Measurements from ENCODE around the gene DUSP3. TPM values are rescaled to one million over a fixed set of nuclear protein-coding genes. Genes with fewer than 3 reads are reported as not detected.
A peak's percentile ranks its signal among the peaks of the same experiment; 100 is the strongest.
"Not testable (repeated sequence)": the region's sequence is repeated elsewhere in the genome, so short reads cannot be mapped to it uniquely, and the experiment has no call there.

The DUSP3 gene
- total RNA-seq, 1 experiment from 2014 or later = 35.5 TPM

DNA sequence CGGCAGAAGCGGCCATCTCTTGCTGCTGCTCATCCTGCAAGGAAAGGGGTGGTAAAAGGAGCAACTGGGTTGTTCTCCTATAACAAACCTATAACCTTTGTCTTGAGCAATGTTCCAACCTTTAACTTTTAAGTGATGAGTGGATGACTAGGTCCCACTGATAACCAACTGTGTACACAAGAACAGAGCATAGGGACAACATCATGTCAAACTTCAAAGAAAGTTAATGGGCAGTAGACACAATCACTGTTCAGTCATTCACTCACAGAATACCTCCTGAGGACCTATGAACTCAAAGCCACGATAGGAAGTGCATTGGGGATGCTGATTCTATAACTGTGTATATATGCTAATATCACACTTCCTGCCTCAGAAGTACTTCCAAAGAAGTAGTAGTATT lies 23.1 kb upstream of the DUSP3 start:
- no peak for DNase-seq (ENCODE audit: low read depth)

DNA sequence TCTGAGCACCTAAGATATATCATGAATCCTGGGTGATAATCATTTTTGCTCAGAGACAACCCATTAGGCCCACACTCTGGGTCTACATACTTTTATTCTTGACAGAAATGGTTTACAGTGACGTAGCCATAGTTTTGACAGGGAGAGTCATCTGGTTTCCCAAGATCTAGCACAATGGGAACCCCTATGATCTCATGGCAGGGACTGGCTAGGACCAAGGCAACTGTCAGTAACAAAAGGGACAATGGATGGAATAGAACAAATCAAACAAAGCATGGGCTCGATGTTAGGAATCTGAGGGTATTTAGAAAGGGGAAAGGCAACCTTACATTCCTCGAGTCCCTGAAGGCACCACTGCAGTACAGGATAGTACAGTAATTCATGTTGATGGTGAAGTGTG lies 22.0 kb upstream of the DUSP3 start:
- DNase-seq (ENCODE audit: low read depth) = no peak

DNA sequence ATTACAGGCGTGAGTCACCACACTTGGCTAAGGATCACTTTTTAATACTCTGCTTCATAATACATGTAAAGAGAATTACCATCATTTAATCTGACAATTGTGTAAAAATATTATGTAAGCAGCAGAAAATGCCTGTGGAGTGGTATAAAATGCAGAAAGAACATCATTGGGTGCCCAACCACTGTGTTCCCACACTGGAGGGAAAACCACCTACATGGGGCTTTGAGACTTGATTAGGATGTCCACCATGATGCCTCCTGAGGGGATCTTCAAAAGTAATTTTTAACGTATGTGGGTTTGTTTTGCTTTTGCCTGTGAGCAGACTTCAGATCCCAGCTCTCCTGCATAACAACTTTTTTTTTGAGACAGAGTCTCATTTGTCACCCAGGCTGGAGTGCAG lies 20.3 kb upstream of the DUSP3 start:
- DNase-seq (ENCODE audit: low read depth) = no peak

DNA sequence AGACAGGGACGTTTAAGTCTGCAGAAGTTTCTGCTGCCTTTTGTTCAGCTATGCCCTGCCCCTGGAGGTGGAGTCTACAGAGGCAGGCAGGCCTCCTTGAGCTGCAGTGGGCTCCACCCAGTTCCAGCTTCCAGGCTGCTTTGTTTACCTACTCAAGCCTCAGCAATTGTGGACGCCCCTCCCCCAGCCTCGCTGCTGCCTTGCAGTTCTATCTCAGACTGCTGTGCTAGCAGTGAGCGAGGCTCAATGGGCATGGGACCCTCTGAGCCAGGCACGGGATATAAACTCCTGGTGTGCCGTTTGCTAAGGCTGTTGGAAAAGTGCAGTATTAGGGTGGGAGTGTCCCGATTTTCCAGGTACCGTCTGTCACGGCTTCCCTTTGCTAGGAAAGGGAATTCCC lies 19.2 kb upstream of the DUSP3 start:
- not testable (repeated sequence) for DNase-seq (ENCODE audit: low read depth)

DNA sequence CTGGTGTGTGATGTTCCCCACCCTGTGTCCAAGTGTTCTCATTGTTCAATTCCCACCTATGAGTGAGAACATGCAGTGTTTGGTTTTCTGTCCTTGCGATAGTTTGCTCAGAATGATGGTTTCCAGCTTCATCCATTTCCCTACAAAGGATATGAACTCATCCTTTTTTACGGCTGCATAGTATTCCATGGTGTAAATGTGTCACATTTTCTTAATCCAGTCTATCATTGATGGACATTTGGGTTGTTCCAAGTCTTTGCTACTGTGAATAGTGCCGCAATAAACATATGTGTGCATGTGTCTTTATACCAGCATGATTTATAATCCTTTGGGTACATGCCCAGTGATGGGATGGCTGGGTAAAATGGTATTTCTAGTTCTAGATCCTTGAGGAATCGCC lies 13.9 kb upstream of the DUSP3 start:
- DNase-seq (ENCODE audit: low read depth) = not testable (repeated sequence)

DNA sequence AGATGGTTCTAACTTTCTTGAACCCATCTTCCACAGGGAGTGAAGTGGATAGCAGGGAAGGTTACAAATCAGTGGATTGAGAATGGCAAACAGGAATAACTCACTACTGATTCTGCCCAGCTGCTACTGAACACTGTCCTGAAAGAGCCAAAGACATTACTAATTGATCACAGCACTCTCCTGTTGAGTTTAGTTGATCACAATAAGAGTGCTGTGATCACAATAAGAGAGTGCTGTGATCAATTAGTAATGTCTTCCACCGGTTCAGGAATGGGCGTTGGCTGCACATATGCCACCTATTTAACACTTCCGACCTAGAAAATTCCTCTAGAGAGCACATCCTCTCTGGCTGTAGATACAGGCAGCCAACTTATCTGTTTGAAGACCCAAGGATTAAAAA lies 12.8 kb upstream of the DUSP3 start:
- peak; percentile 84 for DNase-seq (ENCODE audit: low read depth)

DNA sequence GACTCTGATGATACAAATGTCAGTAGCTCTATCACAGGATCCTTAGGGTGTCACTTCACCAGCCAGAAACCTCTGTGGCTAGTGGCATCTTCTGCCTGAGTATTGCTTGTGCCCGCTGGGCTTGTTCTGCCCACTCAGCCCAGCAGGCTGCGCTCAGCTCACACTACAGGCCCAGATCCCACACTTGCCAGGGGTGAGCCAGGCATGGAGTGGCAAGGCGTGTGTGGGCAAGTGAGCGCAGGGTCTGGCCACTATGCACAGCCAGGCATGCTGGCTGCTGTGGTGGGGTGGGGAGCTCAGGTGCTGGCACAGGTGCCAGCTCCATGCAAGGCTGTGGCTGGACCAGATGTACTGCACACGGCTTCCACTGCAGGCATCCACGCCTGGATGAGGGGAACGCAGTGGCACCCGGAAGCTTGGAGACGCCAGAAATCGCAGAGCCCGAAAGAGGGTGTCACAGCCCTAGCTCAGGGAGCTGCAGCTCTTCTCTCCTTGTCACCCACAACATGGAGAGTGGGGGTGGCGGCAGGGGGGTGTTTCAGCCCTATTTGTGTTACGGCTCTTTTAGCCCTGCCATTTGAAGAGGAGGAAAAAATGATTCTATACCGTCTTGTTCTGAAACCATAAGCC lies 11.6 kb upstream of the DUSP3 start:
- DNase-seq (ENCODE audit: low read depth) = no peak

DNA sequence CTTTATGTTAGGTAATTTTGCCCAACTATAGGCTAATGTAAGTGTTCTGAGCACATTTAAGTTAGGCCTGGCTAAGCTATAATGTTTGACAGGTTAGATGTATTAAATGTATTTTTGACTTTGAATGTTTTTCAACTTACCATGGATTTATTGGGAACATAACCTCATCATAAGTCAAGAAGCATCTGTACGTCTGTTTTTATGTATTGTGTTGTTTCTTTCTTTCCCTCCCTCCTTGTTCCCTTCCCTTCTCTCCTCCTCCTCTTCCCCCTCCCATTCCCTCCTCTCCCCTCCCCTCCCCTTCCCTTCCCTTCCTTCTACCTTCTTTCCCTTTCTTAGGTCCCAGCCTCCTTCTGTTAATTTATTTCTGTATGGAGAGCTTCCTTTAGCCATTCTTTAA lies 10.7 kb upstream of the DUSP3 start:
- DNase-seq (ENCODE audit: low read depth) = no peak

DNA sequence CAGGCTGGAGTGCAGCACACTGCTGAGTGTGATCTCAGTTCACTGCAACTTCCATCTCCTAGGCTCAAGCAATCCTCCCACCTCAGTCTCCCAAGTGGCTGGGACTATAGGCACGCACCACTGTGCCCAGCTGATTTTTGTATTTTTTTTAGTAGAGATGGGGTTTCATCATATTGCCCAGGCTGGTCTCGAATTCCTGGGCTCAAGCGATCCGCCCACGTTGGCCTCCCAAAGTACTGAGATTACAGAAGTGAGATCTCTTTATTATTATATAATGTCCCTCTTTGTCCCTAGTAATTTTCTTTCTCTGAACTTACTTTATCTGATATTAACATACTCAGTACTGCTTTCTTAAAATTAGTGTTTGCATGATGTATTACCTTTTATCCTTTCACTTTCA lies 9.8 kb upstream of the DUSP3 start:
- DNase-seq (ENCODE audit: low read depth) = no peak

DNA sequence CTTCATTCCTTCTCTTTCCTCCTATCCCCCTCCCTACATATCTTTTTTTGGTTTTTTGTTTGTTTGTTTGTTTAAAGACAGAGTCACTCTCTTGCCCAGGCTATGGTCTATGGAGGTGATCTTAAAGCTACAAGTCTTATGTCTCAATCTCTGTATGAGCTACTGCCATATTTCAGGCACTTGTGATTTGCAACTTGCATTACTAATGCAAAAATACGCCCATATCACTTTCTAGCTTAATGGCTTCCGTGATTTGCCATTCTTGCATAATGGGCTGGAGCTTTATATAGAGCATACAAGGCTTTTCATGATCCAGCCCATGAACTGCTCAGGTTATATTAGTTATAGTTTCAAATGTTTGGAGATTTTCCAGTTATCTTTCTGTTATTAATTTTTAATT lies 9.0 kb upstream of the DUSP3 start:
- no peak for DNase-seq (ENCODE audit: low read depth)

DNA sequence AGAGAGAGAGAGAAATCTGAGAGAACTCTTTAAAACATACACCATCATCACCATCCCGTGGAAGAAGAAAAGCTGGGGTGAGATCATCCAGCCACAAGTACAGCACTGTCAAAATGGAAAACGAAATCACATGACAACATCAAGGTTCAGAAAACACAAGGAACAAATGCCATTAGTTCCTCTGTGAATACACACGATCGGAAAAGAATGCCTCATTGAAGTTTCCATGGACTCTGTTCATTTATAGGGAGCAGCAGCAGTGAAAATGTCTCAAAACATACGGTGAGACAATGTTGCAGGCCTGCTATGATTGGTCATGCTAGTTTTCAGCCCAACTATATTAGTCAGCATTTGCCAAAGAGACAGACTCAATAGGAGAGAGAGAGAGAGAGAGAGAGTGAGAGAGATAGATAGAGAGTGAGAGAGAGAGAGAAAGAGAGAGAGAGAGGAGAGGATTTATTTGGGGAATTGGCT lies 5.9 kb upstream of the DUSP3 start:
- peak; percentile 64 for DNase-seq (ENCODE audit: low read depth)

DNA sequence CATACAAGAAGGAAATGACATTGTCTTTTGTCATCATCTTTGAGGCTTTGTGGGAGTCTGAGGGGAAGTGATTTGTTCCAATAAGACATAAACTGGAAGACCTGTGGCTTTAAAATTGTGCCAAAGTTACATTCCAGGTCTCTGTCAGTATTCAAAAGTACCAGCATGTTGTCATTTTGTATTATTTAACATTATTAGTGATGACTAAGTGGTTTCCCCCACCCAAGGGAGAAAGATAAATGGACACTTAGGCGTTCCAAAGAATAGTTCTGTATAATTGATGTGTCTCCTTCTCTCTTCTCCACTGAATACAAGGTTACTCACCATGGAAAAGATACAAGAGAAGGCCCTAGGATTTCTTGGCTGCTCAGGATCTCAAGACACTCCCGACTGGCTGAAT lies 5.3 kb upstream of the DUSP3 start:
- DNase-seq (ENCODE audit: low read depth) = peak; percentile 86

DNA sequence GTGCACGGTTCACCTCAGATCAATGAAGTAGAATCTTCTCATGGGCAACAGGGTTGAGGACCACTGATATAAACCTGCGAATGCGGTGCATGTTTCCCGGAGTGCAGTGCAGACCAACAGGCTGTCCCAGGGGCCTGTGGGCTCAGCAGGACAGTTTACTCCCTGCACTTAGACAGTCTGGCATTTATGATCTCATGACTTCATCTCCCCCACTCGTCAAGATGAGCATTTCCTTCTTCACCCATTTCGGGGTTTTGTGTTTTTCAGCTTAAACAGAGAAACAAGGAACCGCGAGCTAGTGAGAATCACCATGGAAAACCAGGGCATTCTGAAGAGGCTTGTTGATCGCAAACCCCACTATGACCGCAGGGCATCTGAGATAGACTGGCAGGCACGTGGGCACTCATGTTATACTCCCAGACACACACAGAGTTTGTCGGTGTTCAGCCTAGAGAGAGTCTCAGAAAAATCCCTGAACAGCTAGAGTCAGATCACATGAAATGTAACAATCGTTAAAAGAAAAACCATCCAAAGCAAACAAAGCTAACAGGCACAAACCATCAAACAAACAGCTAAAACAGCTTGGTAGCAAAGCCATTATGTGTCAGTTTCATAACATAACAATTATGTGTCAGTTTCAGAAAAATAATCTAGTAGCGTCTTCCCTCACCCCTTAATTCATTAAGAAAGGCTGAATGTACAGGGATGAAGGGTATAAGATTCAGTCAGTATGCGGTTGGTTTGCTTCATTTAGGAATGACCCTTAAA lies 4.3 kb upstream of the DUSP3 start:
- no peak for DNase-seq (ENCODE audit: low read depth)

DNA sequence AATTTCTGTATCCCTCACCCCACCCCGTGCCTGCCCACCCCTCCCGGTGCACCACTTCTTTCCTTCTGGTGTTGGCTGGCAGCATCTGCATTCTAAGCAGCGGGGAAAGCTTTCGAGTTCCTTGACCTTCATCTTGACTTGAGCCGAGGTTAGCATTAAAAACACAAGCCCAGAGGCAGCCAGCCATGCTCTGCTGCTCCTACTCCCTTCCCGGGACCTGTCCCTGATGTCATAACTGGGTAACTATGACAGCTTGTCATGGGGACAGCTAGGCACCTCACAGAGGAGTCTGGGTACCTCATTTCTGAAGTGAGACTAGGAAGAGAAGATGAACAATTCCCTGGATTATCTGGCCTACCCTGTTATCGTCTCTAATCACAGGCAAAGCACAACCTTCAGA lies 1.4 kb upstream of the DUSP3 start, which contains the start of gene CFAP97D1:
Gene CFAP97D1 (plus strand): TSS at position 301 of the 400 bp plus-strand sequence. CDS start 28 bp downstream, at position 329.
- DNase-seq (ENCODE audit: low read depth) = no peak

DNA sequence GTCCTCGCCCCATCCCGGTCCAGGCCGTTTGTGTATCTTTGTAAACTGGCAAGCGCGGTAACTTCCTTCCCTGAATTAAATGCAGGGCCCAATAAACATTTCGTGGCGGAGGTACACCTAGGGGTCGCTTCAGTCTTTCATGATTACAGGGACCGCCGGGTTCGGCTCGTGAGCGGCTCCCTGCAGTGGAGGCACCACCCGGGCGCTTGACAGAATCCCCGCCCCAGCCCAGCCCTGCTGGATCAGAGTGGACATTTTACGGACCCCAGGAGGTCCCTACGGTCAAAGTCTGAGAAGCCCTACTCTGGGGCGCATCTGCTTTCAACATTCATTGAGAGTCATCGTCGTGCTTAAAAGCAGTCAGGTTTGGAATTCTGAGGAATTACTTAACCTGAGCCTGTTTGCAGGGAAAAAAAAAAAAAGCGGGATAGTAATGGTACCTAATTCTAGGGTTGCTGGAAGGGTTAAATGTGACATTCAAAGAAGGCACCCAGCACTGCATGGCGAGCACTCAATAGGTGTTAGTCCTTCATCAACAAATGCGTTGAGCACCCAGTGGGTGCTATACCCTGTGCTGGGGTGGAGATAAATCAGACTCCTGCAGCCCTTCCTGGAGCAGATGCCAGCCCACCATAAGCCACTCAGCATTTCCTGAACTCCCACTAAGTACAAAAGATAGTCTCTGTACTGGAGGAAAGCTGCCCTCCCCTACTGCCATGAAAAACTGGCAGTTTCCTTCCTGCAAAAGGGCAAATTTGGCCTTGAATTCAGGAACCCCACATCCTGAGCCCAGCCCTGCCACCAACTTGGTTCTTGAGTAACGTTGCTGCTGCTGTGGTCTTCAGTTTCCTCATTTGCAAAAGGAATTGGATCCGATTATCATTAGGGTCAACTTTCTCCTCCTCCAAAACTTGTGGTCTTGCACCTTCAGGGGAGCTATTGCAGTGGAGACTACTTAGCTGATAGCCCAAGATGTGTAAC lies 658 bp upstream of the DUSP3 start:
- no peak for DNase-seq (ENCODE audit: low read depth)

DNA sequence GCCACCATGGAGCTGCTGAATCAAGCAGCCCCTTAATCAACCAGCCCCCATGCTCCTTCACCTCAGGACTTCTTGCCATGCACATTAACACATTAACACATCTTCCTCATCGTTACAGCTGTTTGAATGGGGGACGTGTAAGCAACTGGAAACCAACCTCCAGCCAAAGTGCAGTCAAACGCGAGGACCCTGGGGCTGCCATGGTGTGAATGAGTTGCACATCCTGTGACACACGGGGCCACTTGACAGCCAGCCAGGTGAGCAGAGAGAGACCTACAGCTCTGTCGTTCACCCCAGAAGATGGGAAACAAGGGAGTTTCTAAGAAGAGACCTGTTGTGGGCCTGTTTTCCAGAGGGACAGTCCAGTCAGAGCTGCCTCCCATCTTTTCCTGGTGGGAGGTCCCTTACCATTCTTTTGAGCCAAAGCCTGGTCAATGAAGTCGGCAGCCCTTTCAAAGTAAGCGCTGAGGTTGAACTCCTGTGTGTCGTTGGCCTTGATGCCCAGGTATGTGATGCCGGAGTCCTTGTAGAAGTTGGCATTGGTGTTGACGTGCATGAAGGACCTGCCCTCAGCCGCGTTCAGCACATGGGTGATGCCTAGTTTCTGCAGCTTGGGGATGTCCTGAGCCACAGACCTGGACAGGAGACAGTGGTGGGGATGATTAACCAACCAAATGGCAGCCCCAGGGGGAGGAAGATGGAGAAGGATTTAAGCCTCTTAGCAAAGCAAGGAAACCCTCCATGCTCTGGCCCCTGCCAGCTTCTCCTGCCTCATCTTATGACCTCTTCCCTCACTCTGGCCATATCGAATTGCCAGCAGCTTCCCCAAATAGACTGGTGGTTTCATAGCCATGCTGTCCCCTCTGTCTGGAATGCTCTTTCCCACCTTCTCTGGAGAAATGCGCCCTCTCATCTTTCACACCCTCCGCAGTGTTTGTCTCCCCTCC lies 4.2 kb downstream of the DUSP3 start:
- no peak for DNase-seq (ENCODE audit: low read depth)

DNA sequence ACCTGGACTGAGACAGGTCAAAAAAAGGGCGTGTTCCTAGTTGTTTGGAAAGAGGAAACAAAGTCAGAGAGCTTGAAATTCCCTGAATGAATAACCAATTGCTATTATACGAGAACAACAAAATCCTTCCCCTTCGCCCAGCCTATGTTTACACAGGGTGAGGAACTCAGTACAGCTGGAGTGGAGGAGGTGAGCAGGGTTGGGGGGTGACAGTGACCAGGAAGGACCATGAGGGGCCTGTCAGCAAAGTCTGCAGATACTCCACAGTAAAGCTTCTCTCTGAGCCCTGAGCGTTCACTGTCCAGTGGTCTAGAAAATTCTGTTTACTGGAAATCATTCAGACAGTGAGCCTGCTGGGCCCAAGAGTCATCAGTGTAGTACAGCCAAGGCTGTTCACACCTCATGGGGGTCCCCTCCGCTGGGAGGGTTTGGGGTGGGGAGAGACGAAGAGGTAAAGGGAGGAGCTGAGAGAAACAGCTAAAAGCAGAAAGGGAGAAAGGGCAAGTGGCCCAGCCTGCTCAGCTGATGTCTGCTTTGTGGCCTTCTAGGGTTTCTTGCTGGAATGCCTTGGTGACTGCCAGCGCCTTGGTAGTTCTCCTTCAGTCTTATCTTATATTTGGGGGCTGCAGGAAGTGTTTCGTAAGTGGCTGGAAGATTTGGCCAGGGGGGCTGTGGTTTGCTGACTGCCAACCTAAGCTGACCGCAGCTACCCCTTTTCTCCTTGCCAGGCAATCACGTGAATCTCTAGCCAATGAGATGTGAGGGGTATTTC lies 5.7 kb downstream of the DUSP3 start:
- DNase-seq (ENCODE audit: low read depth) = no peak

DNA sequence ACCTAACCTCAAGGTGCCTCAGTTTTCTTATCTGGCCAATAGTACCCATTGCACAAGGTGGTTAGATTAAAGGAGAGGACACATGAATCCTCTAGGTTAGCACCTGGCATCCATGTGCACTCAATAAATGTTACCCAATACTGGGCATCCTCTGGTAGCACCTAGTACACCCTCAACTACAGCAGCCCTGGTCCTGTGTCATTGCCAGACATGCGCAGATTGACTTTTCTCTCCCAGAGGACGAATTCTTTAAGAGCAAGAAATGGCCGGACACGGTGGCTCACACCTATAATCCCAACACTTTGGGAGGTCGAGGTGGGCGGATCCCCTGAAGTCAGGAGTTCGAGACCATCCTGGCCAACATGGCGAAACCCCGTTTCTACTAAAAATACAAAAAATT lies 7.3 kb downstream of the DUSP3 start:
- DNase-seq (ENCODE audit: low read depth) = no peak

DNA sequence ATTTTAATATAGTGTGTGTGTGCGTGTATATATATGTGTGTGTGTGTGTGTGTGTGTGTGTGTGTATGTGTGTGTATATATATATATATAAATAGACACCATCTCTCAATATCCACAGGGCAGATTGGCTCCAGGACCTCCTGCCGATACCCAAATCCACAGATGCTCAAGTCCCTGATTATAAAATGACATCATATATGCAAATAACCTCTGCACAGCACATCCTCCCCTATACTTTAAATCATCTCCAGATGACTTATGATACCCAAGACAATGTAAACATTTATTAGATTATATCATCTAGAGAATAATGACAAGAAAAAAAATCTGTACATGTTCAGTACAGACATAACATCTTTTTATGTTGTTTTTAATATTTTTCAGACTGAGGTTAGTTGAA lies 7.8 kb downstream of the DUSP3 start:
- DNase-seq (ENCODE audit: low read depth) = no peak

DNA sequence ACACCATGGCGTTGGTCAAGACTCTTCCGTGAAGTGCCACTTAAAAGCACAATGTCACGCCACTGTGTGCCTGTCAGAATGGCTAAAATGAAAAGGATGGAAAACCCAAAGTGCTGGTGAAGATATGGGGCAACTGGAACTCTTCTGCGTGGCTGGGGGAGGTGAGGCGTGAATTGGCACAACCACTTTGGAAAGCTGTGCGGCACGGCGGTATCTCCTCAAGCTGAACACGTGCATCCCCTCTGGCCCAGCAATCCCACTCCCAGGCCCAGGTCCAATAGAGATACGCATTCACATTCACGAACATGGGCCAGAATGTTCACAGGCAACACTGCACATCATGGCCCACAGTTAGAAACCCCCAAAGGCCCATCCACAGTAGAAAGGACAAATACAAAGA lies 8.9 kb downstream of the DUSP3 start:
- no peak for DNase-seq (ENCODE audit: low read depth)

Data from HT1080 (cell line).